ENCODE results near the gene FGF6.
A peak's percentile ranks its signal among the peaks of the same experiment; 100 is the strongest.

Gene FGF6

DNA sequence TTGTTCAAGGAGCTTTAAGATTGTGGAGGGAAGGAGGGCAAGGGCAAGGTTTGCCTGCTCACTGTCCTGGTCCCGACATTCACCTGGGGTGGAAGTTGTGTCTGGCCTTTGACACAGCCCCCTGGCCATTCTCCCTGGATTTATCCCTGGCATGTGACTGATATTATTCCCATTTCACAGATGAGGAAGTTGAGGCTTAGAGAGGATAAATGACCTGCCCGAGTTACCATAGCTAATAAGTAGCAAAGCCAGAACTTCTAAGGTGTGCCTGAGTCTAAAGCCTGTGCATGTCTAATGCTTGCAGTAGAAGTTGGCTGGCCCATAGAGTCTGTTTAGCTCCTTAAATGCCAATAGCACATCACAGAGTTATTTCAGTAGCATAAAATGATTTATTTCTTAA lies 720 bp upstream of the FGF6 start:
- H3K36me3 ChIP-seq = no peaks in the 10 kb centered on the region
- H3K4me3 ChIP-seq (ENCODE audit: low read depth, low read length) = no peak overlapping the region
- no peak overlapping the region for H3K27ac ChIP-seq
- TF ChIP-seq, protein P1, sequence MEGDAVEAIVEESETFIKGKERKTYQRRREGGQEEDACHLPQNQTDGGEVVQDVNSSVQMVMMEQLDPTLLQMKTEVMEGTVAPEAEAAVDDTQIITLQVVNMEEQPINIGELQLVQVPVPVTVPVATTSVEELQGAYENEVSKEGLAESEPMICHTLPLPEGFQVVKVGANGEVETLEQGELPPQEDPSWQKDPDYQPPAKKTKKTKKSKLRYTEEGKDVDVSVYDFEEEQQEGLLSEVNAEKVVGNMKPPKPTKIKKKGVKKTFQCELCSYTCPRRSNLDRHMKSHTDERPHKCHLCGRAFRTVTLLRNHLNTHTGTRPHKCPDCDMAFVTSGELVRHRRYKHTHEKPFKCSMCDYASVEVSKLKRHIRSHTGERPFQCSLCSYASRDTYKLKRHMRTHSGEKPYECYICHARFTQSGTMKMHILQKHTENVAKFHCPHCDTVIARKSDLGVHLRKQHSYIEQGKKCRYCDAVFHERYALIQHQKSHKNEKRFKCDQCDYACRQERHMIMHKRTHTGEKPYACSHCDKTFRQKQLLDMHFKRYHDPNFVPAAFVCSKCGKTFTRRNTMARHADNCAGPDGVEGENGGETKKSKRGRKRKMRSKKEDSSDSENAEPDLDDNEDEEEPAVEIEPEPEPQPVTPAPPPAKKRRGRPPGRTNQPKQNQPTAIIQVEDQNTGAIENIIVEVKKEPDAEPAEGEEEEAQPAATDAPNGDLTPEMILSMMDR (IDR thresholded peaks at IDR 0.05; ENCODE audit: low read depth, low read length) = no peak
- no peaks in the 10 kb centered on the region for H3K9me3 ChIP-seq (ENCODE audit: severe bottlenecking)
- H3K27me3 ChIP-seq (ENCODE audit: insufficient read depth, low read depth, severe bottlenecking) = no peaks in the 10 kb centered on the region
- DNase-seq = no peak

DNA sequence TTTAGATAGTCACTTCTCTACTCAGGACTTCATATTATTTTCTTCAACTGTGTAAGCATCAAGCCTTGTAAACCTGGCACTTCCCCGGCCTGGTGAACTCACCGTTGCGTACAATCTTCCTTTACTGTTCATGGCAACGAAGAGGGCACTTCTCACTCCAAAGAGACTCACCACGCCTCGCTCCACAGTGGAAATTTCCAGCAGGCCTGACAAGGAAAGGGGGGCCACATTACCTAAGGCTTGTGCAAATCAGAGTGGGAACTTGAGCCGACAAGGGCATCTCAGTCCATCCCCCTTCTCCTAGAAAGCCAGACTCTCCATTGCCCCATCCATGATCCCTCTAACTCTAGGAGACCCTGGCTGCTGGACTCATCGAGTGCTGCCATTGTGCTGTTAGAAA lies 1.6 kb downstream of the FGF6 start:
- Histone ChIP-seq H3K9me3 (ENCODE audit: severe bottlenecking) (no peaks in the 10 kb centered on the region), H3K36me3 (no peaks in the 10 kb centered on the region), H3K4me3 (ENCODE audit: low read depth, low read length) (no peak overlapping the region), H3K27ac (no peak overlapping the region), H3K27me3 (ENCODE audit: insufficient read depth, low read depth, severe bottlenecking) (no peaks in the 10 kb centered on the region)
- no peak for DNase-seq
- TF ChIP-seq, protein P1 (IDR thresholded peaks at IDR 0.05; ENCODE audit: low read depth, low read length) = no peak

DNA sequence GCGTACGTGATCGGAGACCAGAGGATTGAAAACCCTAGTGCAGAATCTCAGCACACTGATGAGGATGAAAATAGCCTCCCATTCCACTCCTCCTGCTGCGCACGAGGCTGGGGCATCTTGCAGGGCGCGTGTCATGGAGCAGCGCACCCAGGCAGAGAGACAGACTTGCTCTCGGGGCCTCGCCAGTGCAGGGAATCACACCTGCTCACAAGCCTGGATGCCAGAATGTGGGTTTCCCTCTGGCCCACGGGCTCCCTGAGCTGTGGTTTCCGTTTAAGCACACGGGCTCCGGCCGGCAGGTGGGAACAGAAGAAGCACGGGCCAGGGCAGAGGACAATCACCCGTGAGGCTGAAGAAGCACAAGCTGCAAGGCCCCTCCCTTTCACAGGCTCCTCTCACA lies 2.0 kb downstream of the FGF6 start:
- no peaks in the 10 kb centered on the region for H3K36me3 ChIP-seq
- TF ChIP-seq, protein P1 (IDR thresholded peaks at IDR 0.05; ENCODE audit: low read depth, low read length) = no peak
- H3K9me3 ChIP-seq (ENCODE audit: severe bottlenecking) = no peaks in the 10 kb centered on the region
- no peaks in the 10 kb centered on the region for H3K27me3 ChIP-seq (ENCODE audit: insufficient read depth, low read depth, severe bottlenecking)
- no peak overlapping the region for H3K27ac ChIP-seq
- DNase-seq = no peak
- no peak overlapping the region for H3K4me3 ChIP-seq (ENCODE audit: low read depth, low read length)

DNA sequence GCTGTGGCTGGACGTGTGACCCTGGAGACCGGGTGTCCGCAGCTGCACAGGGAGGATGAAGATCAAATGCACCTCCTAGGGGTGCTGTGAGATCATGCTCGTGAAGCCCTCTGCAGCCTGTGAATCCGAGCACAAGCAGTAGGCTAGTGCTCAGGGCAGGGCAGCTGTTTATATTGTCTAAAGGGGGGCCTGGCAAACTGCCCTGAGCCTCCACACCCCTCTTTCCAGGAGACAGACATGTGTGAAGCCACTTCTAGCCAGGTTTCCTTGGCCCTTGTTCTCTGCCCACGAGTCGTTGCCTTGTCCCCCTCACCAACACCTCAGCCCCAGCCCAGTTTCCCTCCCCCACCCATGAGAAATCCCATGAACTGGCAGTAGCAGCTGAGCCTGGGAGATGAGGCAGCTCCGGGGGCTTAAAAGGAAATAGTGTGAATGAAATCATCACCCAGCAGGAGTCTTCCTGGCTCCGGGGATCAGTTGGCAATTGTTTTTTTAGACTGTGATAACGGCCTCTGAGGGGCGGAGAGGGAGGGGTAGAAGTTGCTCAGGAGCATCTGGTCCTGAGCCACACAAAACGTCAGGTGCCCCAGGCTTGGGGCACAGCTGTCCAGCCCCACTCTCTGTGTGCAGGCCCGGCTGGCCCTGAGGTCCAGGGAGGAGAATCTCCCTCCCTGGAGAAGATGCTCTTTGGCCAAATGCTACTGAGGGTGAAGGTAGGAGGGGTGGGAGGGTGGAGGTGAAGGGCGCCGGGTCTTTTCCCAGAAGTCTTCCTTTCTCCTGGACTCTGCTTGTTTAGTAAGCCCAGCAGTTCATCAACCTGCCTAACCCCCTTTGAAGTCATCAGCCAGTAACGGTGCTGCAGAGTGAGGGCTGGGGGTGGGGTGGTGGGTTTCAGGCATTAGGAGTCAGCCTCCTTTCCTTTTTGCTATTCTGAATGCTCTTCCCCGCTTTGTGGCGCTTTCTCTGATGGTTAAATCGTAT lies 4.0 kb downstream of the FGF6 start:
- Histone ChIP-seq H3K9me3 (ENCODE audit: severe bottlenecking) (no peaks in the 10 kb centered on the region), H3K27me3 (ENCODE audit: insufficient read depth, low read depth, severe bottlenecking) (no peaks in the 10 kb centered on the region), H3K27ac (no peak overlapping the region; the same call in 1 of the 2 replicates), H3K4me3 (ENCODE audit: low read depth, low read length) (0 out of 2 replicates have a peak overlapping the region, but pooled peaks have one; percentile 5), H3K36me3 (no peaks in the 10 kb centered on the region)
- DNase-seq = peak; percentile 57
- TF ChIP-seq, protein P1 (IDR thresholded peaks at IDR 0.05; ENCODE audit: low read depth, low read length) = no peak

DNA sequence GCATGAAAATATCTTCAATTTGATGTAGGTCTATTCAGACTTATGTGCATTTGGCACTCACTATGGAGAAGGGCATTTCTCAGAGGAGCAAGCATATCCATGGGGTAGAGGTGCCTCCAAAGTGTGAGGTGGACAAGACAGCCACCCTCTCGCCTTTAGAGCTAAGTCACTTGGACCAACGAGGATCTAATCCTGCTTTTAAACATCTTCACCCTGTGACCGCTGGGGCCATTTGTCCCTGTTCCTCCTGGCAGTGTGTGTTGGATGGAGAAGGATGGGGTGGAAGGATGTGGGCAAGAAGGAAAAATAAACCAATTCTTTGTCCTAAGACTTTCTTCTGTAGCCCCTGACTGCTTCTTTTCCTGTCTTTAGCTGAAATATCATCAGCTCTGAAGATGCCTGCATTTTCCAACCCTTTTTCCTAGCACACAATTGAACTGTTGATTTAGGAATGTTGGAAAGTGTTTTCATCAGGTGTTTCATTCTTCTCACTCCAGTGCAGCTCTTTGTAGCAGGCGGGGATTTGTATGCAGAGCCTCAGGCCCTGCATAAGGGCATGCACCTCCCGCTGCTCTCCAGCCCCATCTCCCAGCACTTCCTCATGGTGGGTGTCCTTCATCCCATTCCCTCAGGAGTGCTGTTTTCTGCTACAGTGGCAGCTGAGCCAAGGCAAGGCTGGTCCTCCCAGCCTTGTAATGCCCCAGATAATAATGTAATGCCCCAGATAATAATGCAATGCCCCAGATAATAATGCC lies 5.3 kb downstream of the FGF6 start:
- no peak overlapping the region for H3K4me3 ChIP-seq (ENCODE audit: low read depth, low read length)
- peaks cover 2% of the 10 kb centered on the region for H3K9me3 ChIP-seq (ENCODE audit: severe bottlenecking)
- DNase-seq = no peak
- H3K36me3 ChIP-seq = no peaks in the 10 kb centered on the region
- TF ChIP-seq, protein P1 (IDR thresholded peaks at IDR 0.05; ENCODE audit: low read depth, low read length) = no peak
- no peaks in the 10 kb centered on the region for H3K27me3 ChIP-seq (ENCODE audit: insufficient read depth, low read depth, severe bottlenecking)
- no peak overlapping the region for H3K27ac ChIP-seq
